Measurements from ENCODE around the gene OR4F15. TPM values are rescaled to one million over a fixed set of nuclear protein-coding genes. Genes with fewer than 3 reads are reported as not detected.
"Not testable (repeated sequence)": the region's sequence is repeated elsewhere in the genome, so short reads cannot be mapped to it uniquely, and the experiment has no call there.

The OR4F15 gene
- total and polyA plus RNA-seq, 2 donors (not counting 1 experiment from before 2014, with no cell fraction given) = not detected

DNA sequence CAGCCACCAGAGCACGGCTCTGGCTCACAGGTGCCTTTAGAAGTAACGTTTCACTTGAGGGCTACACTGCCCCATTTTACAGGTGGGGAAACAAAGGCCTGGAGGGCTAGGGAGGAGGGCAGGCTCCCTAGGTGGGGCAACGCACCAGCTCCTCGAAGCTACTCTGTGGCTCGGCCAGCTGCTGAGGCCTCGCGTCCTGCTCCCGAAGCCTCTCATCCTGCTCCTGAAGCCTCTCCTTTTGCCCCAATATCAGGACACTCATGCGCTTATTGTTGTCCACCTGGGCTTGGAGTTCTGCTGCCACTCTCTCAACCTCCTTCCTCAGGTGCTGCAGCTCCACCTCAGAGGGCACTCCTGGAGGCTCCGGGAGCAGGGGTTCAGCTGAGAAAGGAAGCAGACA is 36.9 kb upstream of the OR4F15 start:
- Histone ChIP-seq H3K9ac (ENCODE audit: low read length) (no peak overlapping the region), H3K4me3 (ENCODE audit: control extremely low read depth in 1 of 5, extremely low read depth in 1 of 5, insufficient read depth in 1 of 5, low read depth in 2 of 5, low read length in 4 of 5) (no peak overlapping the region), H3K27ac (ENCODE audit: low read length in 2 of 2) (no peak overlapping the region), H3K4me2 (replicated peaks; ENCODE audit: low read depth, low read length, poor library complexity, severe bottlenecking) (no peak overlapping the region), H3K9me3 (ENCODE audit: control extremely low read depth in 1 of 3, control insufficient read depth in 2 of 3, insufficient read depth in 1 of 3, low read length in 2 of 3) (no peaks in the 10 kb centered on the region), H3K27me3 (replicated peaks in 1 of 4; ENCODE audit: control extremely low read depth in 1 of 4, control insufficient read depth in 3 of 4, insufficient read depth in 4 of 4, low read length in 3 of 4) (no peaks in the 10 kb centered on the region), H4K20me1 (ENCODE audit: control insufficient read depth, insufficient read depth, low read length, poor library complexity, severe bottlenecking) (no peaks in the 10 kb centered on the region), H3K79me2 (ENCODE audit: control insufficient read depth, insufficient read depth, low read length) (no peaks in the 10 kb centered on the region), H3K36me3 (replicated peaks in 1 of 2; ENCODE audit: control extremely low read depth in 1 of 2, control insufficient read depth in 1 of 2, extremely low read depth in 1 of 2, insufficient read depth in 2 of 2, low read length in 1 of 2) (peaks cover 0 to 3% of the 10 kb centered on the region in 2 experiments), H2AFZ (ENCODE audit: insufficient read depth, low read depth, low read length, poor library complexity, severe bottlenecking) (no peak overlapping the region), H3K4me1 (ENCODE audit: control insufficient read depth in 2 of 2, insufficient read depth in 2 of 2, low read length in 2 of 2) (no peaks in the 10 kb centered on the region)
- Mint-ChIP-seq H3K4me3 (no peak overlapping the region), H3K4me1 (no peaks in the 10 kb centered on the region), H3K27ac (no peak overlapping the region), H3K27me3 (peaks cover 8% of the 10 kb centered on the region), H3K9me3 (ENCODE audit: insufficient read depth) (no peaks in the 10 kb centered on the region)
- no peak for TF ChIP-seq EZH2 (IDR thresholded peaks at IDR 0.05; ENCODE audit: borderline replicate concordance, insufficient read depth, low read depth, low read length, poor library complexity, severe bottlenecking)
- TF ChIP-seq, protein P1, sequence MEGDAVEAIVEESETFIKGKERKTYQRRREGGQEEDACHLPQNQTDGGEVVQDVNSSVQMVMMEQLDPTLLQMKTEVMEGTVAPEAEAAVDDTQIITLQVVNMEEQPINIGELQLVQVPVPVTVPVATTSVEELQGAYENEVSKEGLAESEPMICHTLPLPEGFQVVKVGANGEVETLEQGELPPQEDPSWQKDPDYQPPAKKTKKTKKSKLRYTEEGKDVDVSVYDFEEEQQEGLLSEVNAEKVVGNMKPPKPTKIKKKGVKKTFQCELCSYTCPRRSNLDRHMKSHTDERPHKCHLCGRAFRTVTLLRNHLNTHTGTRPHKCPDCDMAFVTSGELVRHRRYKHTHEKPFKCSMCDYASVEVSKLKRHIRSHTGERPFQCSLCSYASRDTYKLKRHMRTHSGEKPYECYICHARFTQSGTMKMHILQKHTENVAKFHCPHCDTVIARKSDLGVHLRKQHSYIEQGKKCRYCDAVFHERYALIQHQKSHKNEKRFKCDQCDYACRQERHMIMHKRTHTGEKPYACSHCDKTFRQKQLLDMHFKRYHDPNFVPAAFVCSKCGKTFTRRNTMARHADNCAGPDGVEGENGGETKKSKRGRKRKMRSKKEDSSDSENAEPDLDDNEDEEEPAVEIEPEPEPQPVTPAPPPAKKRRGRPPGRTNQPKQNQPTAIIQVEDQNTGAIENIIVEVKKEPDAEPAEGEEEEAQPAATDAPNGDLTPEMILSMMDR (IDR thresholded peaks at IDR 0.05) = no peak
- intact Hi-C loops (cut with micrococcal nuclease) = no loop called here
- POLR2A ChIA-PET = no interaction called here
- CTCF ChIA-PET = no interaction called here
- 97% methylated on average over 10 of the region's 10 CpGs for WGBS (ENCODE audit: insufficient coverage)
- DNase-seq (no peak), ATAC-seq (ENCODE audit: low read depth) (no peak)

DNA sequence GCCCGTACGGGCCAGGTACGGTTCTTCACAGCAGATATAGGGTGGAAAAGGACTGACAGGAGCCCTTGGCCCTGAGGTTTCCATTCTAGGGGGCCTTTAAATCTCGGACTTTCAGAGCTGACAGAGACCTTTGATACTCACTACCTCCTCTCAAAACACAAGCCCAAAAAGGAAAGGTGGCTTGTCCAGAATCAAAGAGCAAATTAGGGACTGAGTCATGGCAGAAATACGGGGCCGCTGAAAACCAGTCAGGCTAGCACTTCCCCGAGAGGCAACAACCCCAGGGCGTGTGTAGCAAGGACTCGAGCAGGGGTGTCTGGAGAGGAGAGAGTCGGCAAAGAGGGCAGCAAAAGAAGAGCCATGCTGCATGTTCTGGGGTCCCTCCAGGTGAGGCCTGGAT is 33.4 kb upstream of the OR4F15 start:
- H3K27ac ChIP-seq (ENCODE audit: low read length in 2 of 2); H4K20me1 ChIP-seq (ENCODE audit: control insufficient read depth, insufficient read depth, low read length, poor library complexity, severe bottlenecking); H3K9me3 ChIP-seq (ENCODE audit: control extremely low read depth in 1 of 3, control insufficient read depth in 2 of 3, insufficient read depth in 1 of 3, low read length in 2 of 3); H3K4me1 Mint-ChIP-seq; CTCF ChIA-PET; ATAC-seq (ENCODE audit: low read depth); POLR2A ChIA-PET; H3K4me3 Mint-ChIP-seq; H3K79me2 ChIP-seq (ENCODE audit: control insufficient read depth, insufficient read depth, low read length); H3K27ac Mint-ChIP-seq; H3K27me3 ChIP-seq (replicated peaks in 1 of 4; ENCODE audit: control extremely low read depth in 1 of 4, control insufficient read depth in 3 of 4, insufficient read depth in 4 of 4, low read length in 3 of 4); H3K9ac ChIP-seq (ENCODE audit: low read length); H3K4me3 ChIP-seq (ENCODE audit: control extremely low read depth in 1 of 5, extremely low read depth in 1 of 5, insufficient read depth in 1 of 5, low read depth in 2 of 5, low read length in 4 of 5); H2AFZ ChIP-seq (ENCODE audit: insufficient read depth, low read depth, low read length, poor library complexity, severe bottlenecking); H3K4me2 ChIP-seq (replicated peaks; ENCODE audit: low read depth, low read length, poor library complexity, severe bottlenecking); H3K9me3 Mint-ChIP-seq (ENCODE audit: insufficient read depth); H3K4me1 ChIP-seq (ENCODE audit: control insufficient read depth in 2 of 2, insufficient read depth in 2 of 2, low read length in 2 of 2); H3K36me3 ChIP-seq (replicated peaks in 1 of 2; ENCODE audit: control extremely low read depth in 1 of 2, control insufficient read depth in 1 of 2, extremely low read depth in 1 of 2, insufficient read depth in 2 of 2, low read length in 1 of 2); DNase-seq; intact Hi-C loops (cut with micrococcal nuclease): not testable (repeated sequence)
- 95% methylated on average over 8 of the region's 10 CpGs for WGBS (ENCODE audit: insufficient coverage)
- H3K27me3 Mint-ChIP-seq = peaks cover 14% of the 10 kb centered on the region
